K562 (cell line): Measurements from ENCODE around the gene NOXRED1. TPM values are rescaled to one million over a fixed set of nuclear protein-coding genes. Genes with fewer than 3 reads are reported as not detected.

Source experiments
- CTCFL ChIP-seq: IDR thresholded peaks from 2 replicates; pipeline ENCODE4 v1.6.1; 2011; ENCODE audit warnings: borderline replicate concordance, low read depth, mild to moderate bottlenecking, moderate library complexity, low read length; ENCODE audit not compliant: insufficient read depth, poor library complexity, severe bottlenecking
- GABPA ChIP-seq: fragments of 200-800 bp; sonication (Bioruptor generic); conservative IDR thresholded peaks from 2 replicates; pipeline ENCODE4 v1.6.1; 2016; ENCODE audit warnings: low read depth, missing genetic modification characterization, missing compliant biosample characterization
- MNT ChIP-seq, 2 experiments: fragments of 450-650 bp; conservative IDR thresholded peaks; 2 replicates each; pipeline ENCODE4 v1.6.1; 2017; ENCODE audit warnings: mild to moderate bottlenecking in 2 of 2, moderate library complexity in 2 of 2
- MYNN ChIP-seq, 2 experiments: sonication (generic); formaldehyde crosslinking in 1 of 2; IDR thresholded peaks; 2 replicates each; pipeline versions ENCODE4 v1.5.0 to v1.6.1; 2016 to 2020; ENCODE audit warnings: antibody characterized with exemption in 1 of 2, missing genetic modification reagents in 1 of 2
- NFYB ChIP-seq: IDR thresholded peaks from 2 replicates; pipeline ENCODE4 v1.6.1; 2011; ENCODE audit warnings: mild to moderate bottlenecking, moderate library complexity; ENCODE audit not compliant: insufficient read length; ENCODE audit errors: extremely low read depth
- polyA plus RNA-seq, 8 experiments: library from polyadenylated mRNA; depleted of rRNA in 4 of 8; stranded (reverse) in 5 of 8; unstranded in 3 of 8; fragments of >200 nt; fragmentation: Nextera tagmentation in 2 of 8; fragmentation: Illumina TruSeq in 1 of 8; extraction: Ambion mirVana in 2 of 8; extraction: Trizol in 1 of 8; gene quantifications; 2 replicates each; pipeline versions ENCODE4 v1.2.1 to v1.2.3, GENCODE V29; 2011 to 2014; ENCODE audit warnings: inconsistent platforms in 1 of 8, missing spikeins in 1 of 8
- total RNA-seq, 7 experiments: library from RNA; depleted of rRNA in 6 of 7; stranded (reverse); fragments of >200 nt in 6 of 7; fragmentation: Illumina TruSeq in 2 of 7; extraction: Trizol in 2 of 7; gene quantifications; 2 replicates each; pipeline versions ENCODE4 v1.2.1 to v1.2.3, GENCODE V29; 2011 to 2021; ENCODE audit warnings: low replicate concordance in 1 of 7

NOXRED1 gene
- total and polyA plus RNA-seq, 9 of the 15 experiments (the other 6 are each of a cell fraction or from before 2014, with no cell fraction given): 0.15 to 0.85 (median 0.30) TPM

- peak; percentile 7 for TF ChIP-seq CTCFL
- peak; percentile 93 for TF ChIP-seq GABPA (tag)
- peak; percentile 85; the same call in 1 of the 2 replicates for TF ChIP-seq MYNN (IDR thresholded peaks at IDR 0.05)
- no peak for TF ChIP-seq MYNN (CRISPR knock-in tag; IDR thresholded peaks at IDR 0.05)
- no peak for TF ChIP-seq NFYB
- peak in 1 of 2 experiments; percentile 76; a peak in 2 of 4 replicates for TF ChIP-seq MNT (conservative IDR thresholded peaks at IDR 0.05)
Observed at GRCh38 chr14:77376771-77377501, 46.4 kb downstream of the NOXRED1 start, which contains the start of the genes SAMD15 and TMED8 (continued).
